Osteoblast (primary cell): ENCODE measurements around the gene NEURL1B. TPM values are rescaled to one million over a fixed set of nuclear protein-coding genes. Genes with fewer than 3 reads are reported as not detected.
"Not testable (repeated sequence)": the region's sequence is repeated elsewhere in the genome, so short reads cannot be mapped to it uniquely, and the experiment has no call there.

Experiments
- DNase-seq: peaks from one replicate; pipeline ENCODE4 v3.0.0; 2011; ENCODE audit warnings: low spot score, mixed read lengths; ENCODE audit not compliant: insufficient read length; ENCODE audit errors: missing footprints
- H2AFZ ChIP-seq: 2 replicates; pipeline ENCODE4 v1.6.0; 2011; ENCODE audit warnings: mild to moderate bottlenecking, low read length
- H3K27ac ChIP-seq: 2 replicates; pipeline ENCODE4 v1.5.1; 2011; ENCODE audit warnings: mild to moderate bottlenecking, low read depth, low read length, moderate library complexity
- H3K27me3 ChIP-seq: 2 replicates; pipeline ENCODE4 v1.6.0; 2012; ENCODE audit warnings: mild to moderate bottlenecking, control low read depth, inconsistent platforms, low read length, moderate library complexity; ENCODE audit not compliant: insufficient read depth
- H3K36me3 ChIP-seq: 2 replicates; pipeline ENCODE4 v1.5.1; 2011; ENCODE audit warnings: mild to moderate bottlenecking, low read length, control low read depth, moderate library complexity; ENCODE audit not compliant: insufficient read depth
- H3K4me1 ChIP-seq: 2 replicates; pipeline ENCODE4 v1.5.1; 2011; ENCODE audit warnings: mild to moderate bottlenecking, low read length, control low read depth, moderate library complexity; ENCODE audit not compliant: insufficient read depth
- H3K4me2 ChIP-seq: 2 replicates; pipeline ENCODE4 v1.6.0; 2011; ENCODE audit warnings: mild to moderate bottlenecking, low read length; ENCODE audit not compliant: insufficient read depth
- H3K4me3 ChIP-seq: fragments of 200-600 bp; sonication (generic); 3 replicates; pipeline ENCODE4 v1.5.1; 2012; ENCODE audit warnings: mild to moderate bottlenecking, low read length, inconsistent platforms; ENCODE audit not compliant: insufficient read depth
- H3K79me2 ChIP-seq: 2 replicates; pipeline ENCODE4 v1.6.0; 2012; ENCODE audit warnings: mild to moderate bottlenecking, low read length, control low read depth, inconsistent platforms; ENCODE audit not compliant: insufficient read depth
- H3K9me3 ChIP-seq: 2 replicates; pipeline ENCODE4 v1.5.1; 2011; ENCODE audit warnings: low read depth, low read length, control low read depth
- H4K20me1 ChIP-seq: 2 replicates; pipeline ENCODE4 v1.6.0; 2012; ENCODE audit warnings: mild to moderate bottlenecking, low read length, control low read depth; ENCODE audit not compliant: insufficient read depth
- total RNA-seq: library from RNA; depleted of rRNA; stranded (reverse); fragments of >200 nt; gene quantifications from 2 replicates; pipeline ENCODE4 v1.2.3, GENCODE V29; 2012
- TF ChIP-seq, protein P1 (sequence below): IDR thresholded peaks from 2 replicates; pipeline ENCODE4 v1.5.1; 2011; ENCODE audit warnings: mild to moderate bottlenecking, low read depth, low read length, moderate library complexity; ENCODE audit errors: extremely low read depth

Gene NEURL1B
- total RNA-seq, 1 donor, result 0.36 TPM

DNA sequence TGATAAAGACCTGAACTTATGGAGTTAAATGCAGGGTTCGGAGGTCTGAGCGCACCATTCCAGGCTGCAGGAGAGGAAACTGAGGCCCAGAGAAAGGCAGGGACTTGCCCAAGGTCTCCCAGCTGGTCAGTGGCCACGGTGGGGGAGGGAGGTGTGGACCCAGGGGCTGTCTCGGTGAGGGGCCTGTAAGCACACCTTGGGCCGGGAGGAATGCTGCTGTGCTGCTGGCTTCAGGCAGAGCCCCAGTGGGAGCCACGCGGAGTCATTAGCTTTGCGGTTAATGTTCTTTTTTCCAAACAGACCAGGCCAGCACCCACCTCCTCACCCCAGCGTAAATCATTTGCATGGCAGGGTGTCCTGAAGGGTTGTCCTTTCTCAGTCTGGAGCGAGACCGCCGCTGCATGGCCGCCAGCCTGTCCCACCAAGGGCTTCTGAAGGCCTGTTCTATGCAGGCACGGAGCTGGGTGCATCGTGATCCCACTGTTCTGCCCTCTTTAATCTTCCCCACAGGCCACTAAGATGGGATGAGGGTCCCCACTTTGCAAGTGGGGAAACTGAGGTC, 35.9 kb downstream of the NEURL1B start:
- peak; percentile 85 for DNase-seq
- no peak overlapping the region for H3K4me3 ChIP-seq
- H3K27me3 ChIP-seq, result no peaks in the 10 kb centered on the region
- no peak overlapping the region for H3K27ac ChIP-seq
- H2AFZ ChIP-seq, result no peak overlapping the region
- TF ChIP-seq, protein P1, sequence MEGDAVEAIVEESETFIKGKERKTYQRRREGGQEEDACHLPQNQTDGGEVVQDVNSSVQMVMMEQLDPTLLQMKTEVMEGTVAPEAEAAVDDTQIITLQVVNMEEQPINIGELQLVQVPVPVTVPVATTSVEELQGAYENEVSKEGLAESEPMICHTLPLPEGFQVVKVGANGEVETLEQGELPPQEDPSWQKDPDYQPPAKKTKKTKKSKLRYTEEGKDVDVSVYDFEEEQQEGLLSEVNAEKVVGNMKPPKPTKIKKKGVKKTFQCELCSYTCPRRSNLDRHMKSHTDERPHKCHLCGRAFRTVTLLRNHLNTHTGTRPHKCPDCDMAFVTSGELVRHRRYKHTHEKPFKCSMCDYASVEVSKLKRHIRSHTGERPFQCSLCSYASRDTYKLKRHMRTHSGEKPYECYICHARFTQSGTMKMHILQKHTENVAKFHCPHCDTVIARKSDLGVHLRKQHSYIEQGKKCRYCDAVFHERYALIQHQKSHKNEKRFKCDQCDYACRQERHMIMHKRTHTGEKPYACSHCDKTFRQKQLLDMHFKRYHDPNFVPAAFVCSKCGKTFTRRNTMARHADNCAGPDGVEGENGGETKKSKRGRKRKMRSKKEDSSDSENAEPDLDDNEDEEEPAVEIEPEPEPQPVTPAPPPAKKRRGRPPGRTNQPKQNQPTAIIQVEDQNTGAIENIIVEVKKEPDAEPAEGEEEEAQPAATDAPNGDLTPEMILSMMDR, result no peak
- H3K79me2 ChIP-seq, result no peaks in the 10 kb centered on the region
- peaks cover 5% of the 10 kb centered on the region for H3K4me1 ChIP-seq
- H3K36me3 ChIP-seq, result no peaks in the 10 kb centered on the region
- no peaks in the 10 kb centered on the region for H3K9me3 ChIP-seq
- no peaks in the 10 kb centered on the region for H4K20me1 ChIP-seq
- H3K4me2 ChIP-seq, result no peak overlapping the region

DNA sequence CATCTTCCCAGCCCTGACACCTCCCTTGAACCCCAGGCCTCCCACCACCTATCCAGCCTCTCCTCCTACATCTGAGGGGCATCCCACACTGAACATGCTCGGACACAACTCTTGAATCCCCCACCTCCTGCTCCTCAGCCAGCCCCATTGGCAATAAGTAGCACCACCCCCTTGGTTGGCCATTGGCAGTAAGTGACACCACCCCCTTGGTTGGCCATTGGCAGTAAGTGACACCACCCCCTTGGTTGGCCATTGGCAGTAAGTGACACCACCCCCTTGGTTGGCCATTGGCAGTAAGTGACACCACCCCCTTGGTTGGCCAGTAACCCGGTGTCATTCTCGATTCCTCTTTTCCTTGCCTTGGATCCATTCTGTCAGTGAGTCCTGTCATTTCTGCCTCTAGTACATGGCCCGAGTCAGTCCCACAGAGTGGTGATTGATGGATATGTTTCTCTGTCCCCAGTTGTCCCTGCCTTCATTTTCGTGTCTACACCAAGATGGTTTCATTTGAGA, 37.4 kb downstream of the NEURL1B start:
- not testable (repeated sequence) for H3K9me3 ChIP-seq, H3K27me3 ChIP-seq, H4K20me1 ChIP-seq, H3K4me2 ChIP-seq, H2AFZ ChIP-seq, H3K27ac ChIP-seq, H3K4me3 ChIP-seq, H3K36me3 ChIP-seq, H3K79me2 ChIP-seq, H3K4me1 ChIP-seq
- DNase-seq, result peak; percentile 83

DNA sequence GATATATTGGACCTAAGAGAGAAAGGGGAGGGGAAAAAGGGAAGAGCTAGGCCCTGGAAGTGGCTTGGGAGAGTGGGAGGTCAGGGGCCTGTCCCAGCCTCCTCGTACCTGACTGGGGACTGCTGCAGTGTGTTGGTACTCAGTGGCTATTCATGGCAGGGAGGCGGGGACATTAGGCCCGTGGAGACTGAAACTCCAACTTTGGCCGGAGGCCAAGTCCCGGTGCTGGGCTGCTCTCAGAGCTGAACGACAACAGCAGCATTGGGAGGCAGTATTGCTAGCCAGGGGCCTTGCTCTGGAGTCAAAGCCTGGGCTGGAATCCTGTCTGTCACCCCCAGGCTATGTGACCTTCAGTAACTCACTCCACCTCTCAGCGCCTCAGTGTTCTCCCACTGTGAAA, 37.8 kb downstream of the NEURL1B start:
- Histone ChIP-seq H3K27me3 (no peaks in the 10 kb centered on the region), H2AFZ (no peak overlapping the region), H3K9me3 (no peaks in the 10 kb centered on the region), H3K79me2 (no peaks in the 10 kb centered on the region), H3K4me3 (no peak overlapping the region), H3K36me3 (no peaks in the 10 kb centered on the region), H3K27ac (no peak overlapping the region), H4K20me1 (no peaks in the 10 kb centered on the region), H3K4me2 (no peak overlapping the region), H3K4me1 (no peaks in the 10 kb centered on the region)
- TF ChIP-seq, protein P1, result no peak
- DNase-seq, result no peak

DNA sequence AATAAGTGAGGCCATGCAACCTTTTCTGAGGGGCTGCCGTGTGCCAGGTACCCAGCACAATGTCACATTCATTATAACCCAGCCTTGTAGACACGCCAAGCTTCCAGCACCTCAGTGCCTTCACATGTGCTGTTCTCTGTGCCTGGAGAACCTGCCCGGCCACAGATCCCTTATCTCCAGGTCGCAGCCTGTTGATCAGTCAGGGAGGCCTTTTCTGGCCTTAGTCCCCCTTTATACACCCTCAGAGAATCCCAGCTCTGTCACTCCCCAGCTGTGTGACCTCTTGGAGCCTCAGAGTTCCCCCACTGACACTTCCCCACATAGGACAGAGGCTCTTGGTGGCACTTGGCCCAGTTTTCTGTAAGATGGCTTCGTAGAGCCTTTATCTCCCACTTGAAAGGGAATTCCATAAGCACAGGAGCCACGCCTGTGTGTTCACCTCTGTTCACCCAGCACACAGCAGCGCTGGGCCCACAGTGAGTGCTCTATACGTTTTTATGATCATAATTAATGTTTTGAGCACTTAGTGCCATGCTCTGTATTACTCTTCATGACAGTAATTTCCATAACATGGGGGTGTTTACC, 38.7 kb downstream of the NEURL1B start:
- TF ChIP-seq, protein P1, result no peak
- no peak overlapping the region for H3K27ac ChIP-seq
- no peak overlapping the region for H2AFZ ChIP-seq
- H3K9me3 ChIP-seq, result no peaks in the 10 kb centered on the region
- H3K27me3 ChIP-seq, result no peaks in the 10 kb centered on the region
- DNase-seq, result no peak
- H3K36me3 ChIP-seq, result no peaks in the 10 kb centered on the region
- H3K4me3 ChIP-seq, result no peak overlapping the region
- H4K20me1 ChIP-seq, result no peaks in the 10 kb centered on the region
- no peaks in the 10 kb centered on the region for H3K4me1 ChIP-seq
- H3K79me2 ChIP-seq, result no peaks in the 10 kb centered on the region
- H3K4me2 ChIP-seq, result no peak overlapping the region
